ENCODE data around the gene ZNF844.
"Not testable (repeated sequence)": the region's sequence is repeated elsewhere in the genome, so short reads cannot be mapped to it uniquely, and the experiment has no call there.

The ZNF844 gene

GRCh38 chr19:12052497-12053169 is 11.9 kb upstream of the ZNF844 start, which contains the start of gene ZNF878:
TSS of gene ZNF878 (minus strand) at chr19:12052961. CDS start at chr19:12052801, 160 bp downstream.
- DNase-seq (ENCODE audit: insufficient read length) = peak; percentile 67
- FAIRE-seq = peak; percentile 67
- TF ChIP-seq POLR2AphosphoS5 (IDR thresholded peaks at IDR 0.05; ENCODE audit: low read depth, low read length) (peak; percentile 89), TAF1 (IDR thresholded peaks at IDR 0.05; ENCODE audit: borderline replicate concordance, low read depth, low read length) (peak; percentile 95), POLR2A (IDR thresholded peaks at IDR 0.05; ENCODE audit: low read depth, low read length) (peak; percentile 95)

- DNase-seq (ENCODE audit: insufficient read length) (no peak), FAIRE-seq (no peak)
- TF ChIP-seq POLR2A (IDR thresholded peaks at IDR 0.05; ENCODE audit: low read depth, low read length) (no peak), POLR2AphosphoS5 (IDR thresholded peaks at IDR 0.05; ENCODE audit: low read depth, low read length) (no peak), TAF1 (IDR thresholded peaks at IDR 0.05; ENCODE audit: borderline replicate concordance, low read depth, low read length) (no peak)
Measured at GRCh38 chr19:12055784-12056183, 8.7 kb upstream of the ZNF844 start.

GRCh38 chr19:12075538-12076139 is 11.1 kb downstream of the ZNF844 start:
- no peak for TF ChIP-seq POLR2AphosphoS5 (IDR thresholded peaks at IDR 0.05; ENCODE audit: low read depth, low read length)
- TF ChIP-seq TAF1 (IDR thresholded peaks at IDR 0.05; ENCODE audit: borderline replicate concordance, low read depth, low read length) = no peak
- no peak for TF ChIP-seq POLR2A (IDR thresholded peaks at IDR 0.05; ENCODE audit: low read depth, low read length)
- FAIRE-seq (no peak), DNase-seq (ENCODE audit: insufficient read length) (no peak)

- DNase-seq (ENCODE audit: insufficient read length); FAIRE-seq: not testable (repeated sequence)
Measured at GRCh38 chr19:12076331-12076730, 11.8 kb downstream of the ZNF844 start.

- no peak for DNase-seq (ENCODE audit: insufficient read length)
- no peak for FAIRE-seq
- TF ChIP-seq POLR2A (IDR thresholded peaks at IDR 0.05; ENCODE audit: low read depth, low read length) (no peak), TAF1 (IDR thresholded peaks at IDR 0.05; ENCODE audit: borderline replicate concordance, low read depth, low read length) (no peak), POLR2AphosphoS5 (IDR thresholded peaks at IDR 0.05; ENCODE audit: low read depth, low read length) (no peak)
Measured at GRCh38 chr19:12077375-12077774, 12.8 kb downstream of the ZNF844 start.

GRCh38 chr19:12083336-12083735 is 18.8 kb downstream of the ZNF844 start:
- not testable (repeated sequence) for DNase-seq (ENCODE audit: insufficient read length); FAIRE-seq

GRCh38 chr19:12085074-12085818 is 20.7 kb downstream of the ZNF844 start:
- FAIRE-seq (no peak), DNase-seq (ENCODE audit: insufficient read length) (no peak)
- TF ChIP-seq TAF1 (IDR thresholded peaks at IDR 0.05; ENCODE audit: borderline replicate concordance, low read depth, low read length) = no peak
- no peak for TF ChIP-seq POLR2A (IDR thresholded peaks at IDR 0.05; ENCODE audit: low read depth, low read length)
- TF ChIP-seq POLR2AphosphoS5 (IDR thresholded peaks at IDR 0.05; ENCODE audit: low read depth, low read length) = no peak

GRCh38 chr19:12090807-12091206 is 26.3 kb downstream of the ZNF844 start:
- peak; percentile 83 for FAIRE-seq
- no peak for TF ChIP-seq TAF1 (IDR thresholded peaks at IDR 0.05; ENCODE audit: borderline replicate concordance, low read depth, low read length)
- TF ChIP-seq POLR2A (IDR thresholded peaks at IDR 0.05; ENCODE audit: low read depth, low read length) = no peak
- no peak for TF ChIP-seq POLR2AphosphoS5 (IDR thresholded peaks at IDR 0.05; ENCODE audit: low read depth, low read length)
- peak; percentile 49 for DNase-seq (ENCODE audit: insufficient read length)

- TF ChIP-seq POLR2A (IDR thresholded peaks at IDR 0.05; ENCODE audit: low read depth, low read length) (peak; percentile 59; the same call in 1 of the 2 replicates), POLR2AphosphoS5 (IDR thresholded peaks at IDR 0.05; ENCODE audit: low read depth, low read length) (peak; percentile 51; the same call in 1 of the 2 replicates), TAF1 (IDR thresholded peaks at IDR 0.05; ENCODE audit: borderline replicate concordance, low read depth, low read length) (peak; percentile 49; the same call in 1 of the 2 replicates)
- DNase-seq (ENCODE audit: insufficient read length) (peak; percentile 86), FAIRE-seq (peak; percentile 87)
Measured at GRCh38 chr19:12092065-12092867, 27.7 kb downstream of the ZNF844 start.

- FAIRE-seq = no peak
Measured at GRCh38 chr19:12092956-12093355, 28.4 kb downstream of the ZNF844 start.

GRCh38 chr19:12093777-12094176 is 29.2 kb downstream of the ZNF844 start:
- DNase-seq (ENCODE audit: insufficient read length) = no peak
- TF ChIP-seq POLR2A (IDR thresholded peaks at IDR 0.05; ENCODE audit: low read depth, low read length) = no peak
- peak; percentile 48 for FAIRE-seq

More at GRCh38 chr19:12092956-12093355, 28.4 kb downstream of the ZNF844 start:
- DNase-seq (ENCODE audit: insufficient read length) = no peak
- TF ChIP-seq TAF1 (IDR thresholded peaks at IDR 0.05; ENCODE audit: borderline replicate concordance, low read depth, low read length) (no peak), POLR2AphosphoS5 (IDR thresholded peaks at IDR 0.05; ENCODE audit: low read depth, low read length) (no peak), POLR2A (IDR thresholded peaks at IDR 0.05; ENCODE audit: low read depth, low read length) (no peak)

Measured in GM12892 (cell line).